Stomach (tissue), 9 donors: ENCODE results near the gene CRTC1. TPM values are rescaled to one million over a fixed set of nuclear protein-coding genes. Genes with fewer than 3 reads are reported as not detected.

Source experiments
- DNase-seq, 2 donors: peaks; one replicate each; pipeline versions ENCODE4 v3.0.0 to v3.0.0-alpha.2; 2013 to 2019
- H3K27ac ChIP-seq, 5 donors: fragments of 200-600 bp in 4 of 5; sonication (generic) in 4 of 5; one replicate each; pipeline ENCODE4 v1.5.1; 2013 to 2019; ENCODE audit warnings: mild to moderate bottlenecking in 1 of 5, moderate library complexity in 1 of 5
- H3K27me3 ChIP-seq, 3 donors: fragments of 200-600 bp; sonication (generic); one replicate each; pipeline ENCODE4 v1.5.1; 2017 to 2019; ENCODE audit warnings: mixed run types in 1 of 3
- H3K36me3 ChIP-seq, 4 donors: fragments of 200-600 bp; sonication (generic); 1 replicate in 3 of 4; 2 replicates in 1 of 4; pipeline ENCODE4 v1.5.1; 2016 to 2019
- H3K4me1 ChIP-seq, 4 donors: fragments of 200-600 bp; sonication (generic); one replicate each; pipeline ENCODE4 v1.5.1; 2016 to 2019
- H3K4me3 ChIP-seq, 4 donors: fragments of 200-600 bp; sonication (generic) in 3 of 4; one replicate each; pipeline ENCODE4 v1.5.1; 2016 to 2019; ENCODE audit warnings: mild to moderate bottlenecking in 1 of 4
- H3K9me3 ChIP-seq, 4 donors: fragments of 200-600 bp; sonication (generic); one replicate each; pipeline ENCODE4 v1.5.1; 2016 to 2019
- EP300 ChIP-seq: sonication (generic); formaldehyde crosslinking; IDR thresholded peaks from one replicate; pipeline ENCODE4 v1.6.1; 2017; ENCODE audit warnings: antibody characterized with exemption
- POLR2A ChIP-seq, 4 donors: fragments of 450-650 bp; IDR thresholded peaks; one replicate each; pipeline ENCODE4 v1.6.1; 2016; ENCODE audit warnings: antibody characterized with exemption in 4 of 4, control low read depth in 2 of 4, mild to moderate bottlenecking in 1 of 4, moderate library complexity in 1 of 4
- POLR2AphosphoS5 ChIP-seq, 3 donors: sonication (generic); formaldehyde crosslinking; IDR thresholded peaks; one replicate each; pipeline ENCODE4 v1.6.1; 2016; ENCODE audit warnings: antibody characterized with exemption in 3 of 3
- WGBS, 5 donors: extraction: QIAGEN DNeasy Blood & Tissue Kit in 3 of 5; methylation state at CpG; one replicate each; pipeline versions ENCODE4 v1.1.5 to v1.1.7; 2013 to 2018; 5-methylcytosine and 5-hydroxymethylcytosine counted together
- intact Hi-C: fragments of 100-400 bp; cut with DNase I; formaldehyde crosslinking; loops from one replicate; pipeline ENCODE4 v1.15.1; 2023; ENCODE audit warnings: low total_unique reads
- polyA plus RNA-seq, 3 donors: library from polyadenylated mRNA; stranded (reverse); fragments of 200-250 nt; gene quantifications; one replicate each; pipeline ENCODE4 v1.2.3, GENCODE V29; 2013
- total RNA-seq, 5 donors: library from RNA; depleted of rRNA; stranded (reverse); fragments of >200 nt; gene quantifications; one replicate each; pipeline versions ENCODE4 v1.1.0 to v1.2.3, GENCODE V29; 2014 to 2016
- TF ChIP-seq, protein P1 (sequence below), 7 experiments: fragments of 450-650 bp in 4 of 7; fragments of 200-600 bp in 3 of 7; sonication (generic) in 3 of 7; IDR thresholded peaks; one replicate each; pipeline ENCODE4 v1.5.1; 2016 to 2019; ENCODE audit warnings: antibody characterized with exemption in 7 of 7, control low read depth in 2 of 7, mild to moderate bottlenecking in 1 of 7
- donor health status: healthy with polysubstance abuse.
- donor health status: Bipolar disorder and iron deficiency.
- donor health status: healthy.

CRTC1 gene
- total and polyA plus RNA-seq, 8 donors, result 4.2 to 28.0 (median 4.6) TPM; not detected in 1

DNA sequence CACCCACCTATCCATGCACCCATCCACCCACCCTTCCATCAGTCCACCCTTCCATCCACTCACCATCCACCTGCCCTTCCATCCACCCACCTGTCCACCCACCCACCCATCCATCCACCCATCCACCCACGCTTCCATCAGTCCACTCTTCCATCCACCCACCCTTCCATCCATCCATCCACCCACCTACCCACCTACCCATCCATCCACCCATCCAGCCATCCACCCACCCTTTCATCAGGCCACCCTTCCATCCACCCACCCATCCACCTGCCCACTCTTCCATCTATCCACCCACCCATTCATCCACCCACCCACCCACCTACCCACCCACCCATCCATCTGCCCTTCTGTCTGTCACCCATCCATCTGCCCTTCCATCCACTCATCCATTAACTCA, 29.6 kb upstream of the CRTC1 start:
- Histone ChIP-seq H3K4me1 (peaks cover 25 to 57% (median 41%) of the 10 kb centered on the region in 4 donors), H3K27me3 (no peaks in the 10 kb centered on the region), H3K36me3 (no peaks in the 10 kb centered on the region), H3K9me3 (no peaks in the 10 kb centered on the region), H3K4me3 (no peak overlapping the region), H3K27ac (no peak overlapping the region)
- 96 to 100% (median 100%) methylated on average over 1 of the region's 1 CpG for WGBS, 5 donors
- DNase-seq, result no peak
- intact Hi-C loops, result no loop called here
- TF ChIP-seq POLR2A (IDR thresholded peaks at IDR 0.05) (no peak), EP300 (no peak), POLR2AphosphoS5 (IDR thresholded peaks at IDR 0.05) (no peak)
- TF ChIP-seq, protein P1, sequence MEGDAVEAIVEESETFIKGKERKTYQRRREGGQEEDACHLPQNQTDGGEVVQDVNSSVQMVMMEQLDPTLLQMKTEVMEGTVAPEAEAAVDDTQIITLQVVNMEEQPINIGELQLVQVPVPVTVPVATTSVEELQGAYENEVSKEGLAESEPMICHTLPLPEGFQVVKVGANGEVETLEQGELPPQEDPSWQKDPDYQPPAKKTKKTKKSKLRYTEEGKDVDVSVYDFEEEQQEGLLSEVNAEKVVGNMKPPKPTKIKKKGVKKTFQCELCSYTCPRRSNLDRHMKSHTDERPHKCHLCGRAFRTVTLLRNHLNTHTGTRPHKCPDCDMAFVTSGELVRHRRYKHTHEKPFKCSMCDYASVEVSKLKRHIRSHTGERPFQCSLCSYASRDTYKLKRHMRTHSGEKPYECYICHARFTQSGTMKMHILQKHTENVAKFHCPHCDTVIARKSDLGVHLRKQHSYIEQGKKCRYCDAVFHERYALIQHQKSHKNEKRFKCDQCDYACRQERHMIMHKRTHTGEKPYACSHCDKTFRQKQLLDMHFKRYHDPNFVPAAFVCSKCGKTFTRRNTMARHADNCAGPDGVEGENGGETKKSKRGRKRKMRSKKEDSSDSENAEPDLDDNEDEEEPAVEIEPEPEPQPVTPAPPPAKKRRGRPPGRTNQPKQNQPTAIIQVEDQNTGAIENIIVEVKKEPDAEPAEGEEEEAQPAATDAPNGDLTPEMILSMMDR (IDR thresholded peaks at IDR 0.05), result no peak

GRCh38 chr19:18654469-18654868, 29.0 kb upstream of the CRTC1 start:
- no peak for TF ChIP-seq POLR2A (IDR thresholded peaks at IDR 0.05)
- no peak for TF ChIP-seq POLR2AphosphoS5 (IDR thresholded peaks at IDR 0.05)
- TF ChIP-seq, protein P1 (IDR thresholded peaks at IDR 0.05), result no peak
- no peak for TF ChIP-seq EP300
- no peak overlapping the region for H3K4me3 ChIP-seq
- no peaks in the 10 kb centered on the region for H3K36me3 ChIP-seq
- intact Hi-C loops, result no loop called here
- WGBS, 5 donors, result 95 to 98% (median 96%) methylated on average over 7 of the region's 7 CpGs
- H3K4me1 ChIP-seq, result peaks cover 21 to 57% (median 38%) of the 10 kb centered on the region in 4 donors
- no peaks in the 10 kb centered on the region for H3K9me3 ChIP-seq
- DNase-seq, result no peak
- H3K27ac ChIP-seq, result no peak overlapping the region
- no peaks in the 10 kb centered on the region for H3K27me3 ChIP-seq

- Histone ChIP-seq H3K4me3 (no peak overlapping the region), H3K27ac (no peak overlapping the region), H3K36me3 (no peaks in the 10 kb centered on the region), H3K9me3 (no peaks in the 10 kb centered on the region), H3K4me1 (peaks cover 13 to 57% (median 40%) of the 10 kb centered on the region in 4 donors), H3K27me3 (no peaks in the 10 kb centered on the region)
- TF ChIP-seq, protein P1 (IDR thresholded peaks at IDR 0.05), result no peak
- no peak for TF ChIP-seq POLR2AphosphoS5 (IDR thresholded peaks at IDR 0.05)
- no peak for TF ChIP-seq EP300
- no peak for TF ChIP-seq POLR2A (IDR thresholded peaks at IDR 0.05)
- no peak for DNase-seq
- 92 to 97% (median 96%) methylated on average over 10 to 13 of the region's 13 CpGs for WGBS, 5 donors
- intact Hi-C loops, result no loop called here
Observed at GRCh38 chr19:18655173-18655844, 28.2 kb upstream of the CRTC1 start.

DNA sequence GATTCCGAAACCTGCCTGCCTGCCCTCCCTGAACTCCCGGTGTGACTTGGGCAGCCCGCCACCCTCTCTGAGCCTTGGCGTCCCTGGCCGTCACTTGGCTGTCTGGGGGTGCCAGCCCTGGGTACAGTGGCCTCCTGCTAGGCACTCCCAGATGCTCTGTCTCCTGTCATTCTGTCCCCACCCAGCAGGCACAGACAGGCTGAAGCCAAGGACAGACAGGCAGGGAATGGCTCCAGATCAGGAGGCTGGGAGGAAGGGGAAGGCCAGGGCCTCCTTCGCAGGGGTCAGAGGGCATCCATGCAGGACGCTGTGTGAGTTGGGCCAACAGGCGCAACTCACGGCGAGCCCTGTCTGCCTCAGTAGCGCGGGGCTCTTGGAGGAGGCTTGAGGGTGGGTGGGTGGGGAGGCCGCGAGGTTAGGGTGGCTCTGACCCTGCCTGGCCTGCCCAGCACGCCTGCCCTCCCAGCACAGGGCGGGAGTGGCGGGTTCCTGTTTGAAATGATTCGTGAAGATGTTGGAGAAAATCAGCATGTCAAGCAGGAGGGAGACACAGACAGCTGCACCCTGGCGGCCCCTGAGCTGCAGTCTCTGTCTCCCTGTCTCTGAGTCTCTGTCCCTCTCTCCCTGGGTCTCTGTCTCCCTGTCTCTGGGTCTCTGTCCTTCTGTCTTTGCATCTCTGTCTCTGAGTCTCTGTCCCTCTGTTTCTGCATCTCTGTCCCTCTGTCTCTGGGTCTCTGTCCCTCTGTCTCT, 27.0 kb upstream of the CRTC1 start:
- no peak for DNase-seq
- H3K36me3 ChIP-seq, result no peaks in the 10 kb centered on the region
- intact Hi-C loops, result no loop called here
- WGBS, 5 donors, result 65 to 91% (median 81%) methylated on average over 10 to 19 of the region's 19 CpGs
- TF ChIP-seq POLR2A (IDR thresholded peaks at IDR 0.05) (no peak), EP300 (no peak), POLR2AphosphoS5 (IDR thresholded peaks at IDR 0.05) (no peak)
- TF ChIP-seq, protein P1 (IDR thresholded peaks at IDR 0.05), result no peak
- H3K27ac ChIP-seq, result peak overlapping the region in 2 of 5 donors; percentile 71 to 78
- peaks cover 5 to 55% (median 35%) of the 10 kb centered on the region in 4 donors for H3K4me1 ChIP-seq
- no peaks in the 10 kb centered on the region for H3K27me3 ChIP-seq
- H3K9me3 ChIP-seq, result no peaks in the 10 kb centered on the region
- H3K4me3 ChIP-seq, result no peak overlapping the region
